Ovary (tissue), 9 donors: Measurements from ENCODE around the gene CLDN25. TPM values are rescaled to one million over a fixed set of nuclear protein-coding genes. Genes with fewer than 3 reads are reported as not detected.

Source experiments
- DNase-seq, 5 donors: peaks; one replicate each; pipeline ENCODE4 v3.0.0-alpha.2; 2019 to 2020
- H3K27ac ChIP-seq, 2 donors: fragments of 200-600 bp; one replicate each; pipeline versions ENCODE4 v1.5.1 to v1.8.0; 2019 to 2022
- H3K27me3 ChIP-seq: fragments of 200-600 bp; one replicate; pipeline ENCODE4 v1.8.0; 2022
- H3K36me3 ChIP-seq: fragments of 200-600 bp; sonication (generic); one replicate; pipeline ENCODE4 v1.5.1; 2019
- H3K4me1 ChIP-seq: one replicate; pipeline ENCODE4 v1.8.1; 2013; ENCODE audit warnings: mild to moderate bottlenecking, moderate library complexity; ENCODE audit not compliant: insufficient read depth
- H3K4me3 ChIP-seq: fragments of 200-600 bp; sonication (generic); one replicate; pipeline ENCODE4 v1.5.1; 2017
- H3K9me3 ChIP-seq, 2 donors: fragments of 200-600 bp in 1 of 2; sonication (generic) in 1 of 2; one replicate each; pipeline versions ENCODE4 v1.5.1 to v1.8.1; 2013 to 2019; ENCODE audit warnings: mild to moderate bottlenecking in 1 of 2, moderate library complexity in 1 of 2
- EP300 ChIP-seq: sonication (generic); formaldehyde crosslinking; IDR thresholded peaks from one replicate; pipeline ENCODE4 v1.6.1; 2017; ENCODE audit warnings: antibody characterized with exemption
- POLR2A ChIP-seq: fragments of 450-650 bp; IDR thresholded peaks from one replicate; pipeline ENCODE4 v1.6.1; 2017; ENCODE audit warnings: antibody characterized with exemption, mild to moderate bottlenecking, moderate library complexity
- WGBS, 3 donors: extraction: QIAGEN DNeasy Blood & Tissue Kit in 1 of 3; methylation state at CpG; one replicate each; pipeline versions ENCODE4 v1.1.5 to v1.1.7; 2013 to 2017; 5-methylcytosine and 5-hydroxymethylcytosine counted together
- intact Hi-C, 4 donors: fragments of 100-400 bp; cut with DNase I; formaldehyde crosslinking; loops; one replicate each; pipeline versions ENCODE4 v1.11.0 to v1.15.1; 2022 to 2023
- polyA plus RNA-seq, 2 donors: library from polyadenylated mRNA; stranded (reverse); fragments of 200-250 nt in 1 of 2; fragments of 350-450 nt in 1 of 2; fragmentation: Illumina TruSeq in 1 of 2; extraction: RNeasy Lipid Tissue Mini Kit (QIAGEN cat#74804) in 1 of 2; gene quantifications; one replicate each; pipeline ENCODE4 v1.2.3, GENCODE V29; 2013 to 2014
- small RNA-seq: library from RNA; depleted of rRNA; stranded (forward); fragments of <200 nt; gene quantifications from one replicate; pipeline ENCODE3, GENCODE V24; 2016
- total RNA-seq, 7 donors: library from RNA; depleted of rRNA in 2 of 7; stranded (reverse); fragments of >200 nt in 2 of 7; fragmentation: NEBNext Ultra II Directional in 3 of 7; extraction: Animal tissue kit (Norgen Biotek cat#: 25700) in 3 of 7; gene quantifications; one replicate each; pipeline versions ENCODE4 v1.1.0 to v1.2.4, GENCODE V29; 2016 to 2023
- TF ChIP-seq, protein P1 (sequence below), 3 donors: fragments of 450-650 bp in 2 of 3; fragments of 200-600 bp in 1 of 3; IDR thresholded peaks; one replicate each; pipeline versions ENCODE4 v1.5.1 to v1.8.0; 2016 to 2022; ENCODE audit warnings: antibody characterized with exemption in 3 of 3, mild to moderate bottlenecking in 1 of 3
- donor health status: DM: no; HTN: no; CAD: no; lungs with moderate emphysema.
- donor health status: DM: no; HTN: no; CAD: no.
- donor health status: Bipolar disorder and iron deficiency.
- donor health status: DM: yes; HTN: yes; CAD: no.
- donor health status: DM: no; HTN: no; CAD: no.
- donor health status: DM: yes; HTN: yes; CAD: no.

The CLDN25 gene
- total and polyA plus RNA-seq, 9 donors: not detected

DNA sequence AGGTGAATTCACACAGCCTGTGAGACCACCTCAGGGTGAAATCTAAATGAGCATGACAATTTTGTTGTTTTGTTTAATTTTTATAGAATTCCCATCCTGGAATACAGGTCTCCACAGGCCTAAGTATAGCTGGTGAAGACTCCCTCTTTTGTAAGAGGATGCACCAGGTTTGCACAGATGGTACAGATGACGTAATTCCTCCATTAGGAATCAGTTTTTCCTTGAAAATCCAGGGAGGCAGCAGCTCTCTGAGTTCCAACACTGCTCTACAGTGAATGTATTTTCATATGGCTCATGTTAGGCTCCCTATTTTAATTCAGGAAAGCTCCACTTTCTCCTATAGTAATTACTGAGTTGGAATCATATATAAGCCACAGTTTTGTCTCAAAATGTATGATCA is 48.6 kb downstream of the CLDN25 start:
- no peak for DNase-seq
- Histone ChIP-seq H3K4me1 (no peaks in the 10 kb centered on the region), H3K36me3 (no peaks in the 10 kb centered on the region), H3K9me3 (no peaks in the 10 kb centered on the region), H3K4me3 (no peak overlapping the region), H3K27ac (no peak overlapping the region), H3K27me3 (no peaks in the 10 kb centered on the region)
- TF ChIP-seq, protein P1, sequence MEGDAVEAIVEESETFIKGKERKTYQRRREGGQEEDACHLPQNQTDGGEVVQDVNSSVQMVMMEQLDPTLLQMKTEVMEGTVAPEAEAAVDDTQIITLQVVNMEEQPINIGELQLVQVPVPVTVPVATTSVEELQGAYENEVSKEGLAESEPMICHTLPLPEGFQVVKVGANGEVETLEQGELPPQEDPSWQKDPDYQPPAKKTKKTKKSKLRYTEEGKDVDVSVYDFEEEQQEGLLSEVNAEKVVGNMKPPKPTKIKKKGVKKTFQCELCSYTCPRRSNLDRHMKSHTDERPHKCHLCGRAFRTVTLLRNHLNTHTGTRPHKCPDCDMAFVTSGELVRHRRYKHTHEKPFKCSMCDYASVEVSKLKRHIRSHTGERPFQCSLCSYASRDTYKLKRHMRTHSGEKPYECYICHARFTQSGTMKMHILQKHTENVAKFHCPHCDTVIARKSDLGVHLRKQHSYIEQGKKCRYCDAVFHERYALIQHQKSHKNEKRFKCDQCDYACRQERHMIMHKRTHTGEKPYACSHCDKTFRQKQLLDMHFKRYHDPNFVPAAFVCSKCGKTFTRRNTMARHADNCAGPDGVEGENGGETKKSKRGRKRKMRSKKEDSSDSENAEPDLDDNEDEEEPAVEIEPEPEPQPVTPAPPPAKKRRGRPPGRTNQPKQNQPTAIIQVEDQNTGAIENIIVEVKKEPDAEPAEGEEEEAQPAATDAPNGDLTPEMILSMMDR (IDR thresholded peaks at IDR 0.05): no peak
- TF ChIP-seq POLR2A: no peak
- no peak for TF ChIP-seq EP300
- intact Hi-C loops: no loop called here
- 92 to 100% (median 94%) methylated on average over 1 of the region's 1 CpG for WGBS, 3 donors

DNA sequence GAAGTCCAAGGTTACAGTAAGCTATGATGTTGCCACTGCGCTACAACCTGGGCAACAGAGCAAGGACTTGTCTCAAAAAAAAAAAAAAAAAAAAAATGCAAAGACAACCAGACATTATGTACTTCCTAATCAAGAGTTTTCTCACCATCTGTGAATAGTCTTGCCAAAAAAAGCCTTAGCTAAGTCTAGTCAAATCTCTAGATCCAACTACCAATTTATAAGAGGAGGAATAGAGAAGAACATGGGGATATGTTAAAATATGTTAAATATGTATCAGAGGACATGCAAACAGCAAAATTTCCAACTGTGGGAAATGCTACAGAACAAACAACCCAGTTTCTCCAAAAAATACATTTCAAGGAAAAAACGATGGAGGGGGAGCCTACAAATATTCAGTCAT is 50.2 kb downstream of the CLDN25 start:
- intact Hi-C loops: no loop called here
- H3K36me3 ChIP-seq: no peaks in the 10 kb centered on the region
- WGBS, 3 donors: 71 to 78% (median 72%) methylated on average over 2 of the region's 2 CpGs

More for the DNA sequence above, 50.2 kb downstream of the CLDN25 start:
- Histone ChIP-seq H3K27ac (no peak overlapping the region), H3K4me3 (no peak overlapping the region), H3K27me3 (no peaks in the 10 kb centered on the region), H3K4me1 (no peaks in the 10 kb centered on the region), H3K9me3 (no peaks in the 10 kb centered on the region)
- TF ChIP-seq, protein P1 (IDR thresholded peaks at IDR 0.05): no peak
- no peak for TF ChIP-seq POLR2A
- no peak for DNase-seq

Small RNA genes lying within 50 kb of the gene (small RNA-seq; reads per million reads assigned to genes)
- not detected for gene LRRC37A13P
- not detected for gene RPS29P19

Other genes starting within 250 kb of the CLDN25 start
- gene TMPRSS5, start 73.5 kb upstream of the CLDN25 start, total RNA-seq: 1 to 10 TPM in 1 of 7 donors, under 1 TPM in 5, not detected in 1; 0.60 to 1.1 (median 0.84) TPM
- under 1 TPM in 1 of 2 donors, not detected in 1; 0.27 TPM for gene TMPRSS5, start 73.5 kb upstream of the CLDN25 start, polyA plus RNA-seq
- 10 to 100 TPM in 4 of 7 donors, 1 to 10 TPM in 3; 8.9 to 12.6 (median 11.7) TPM for gene ZW10, start 6.1 kb upstream of the CLDN25 start, total RNA-seq
- 10 to 100 TPM in 1 of 2 donors, 1 to 10 TPM in 1; 7.0 to 11.8 TPM for gene ZW10, start 6.1 kb upstream of the CLDN25 start, polyA plus RNA-seq
- 10 to 100 TPM; 13.5 to 29.5 (median 23.4) TPM for gene USP28, start 95.8 kb downstream of the CLDN25 start, total RNA-seq
- 10 to 100 TPM; 11.0 to 25.2 TPM for gene USP28, start 95.8 kb downstream of the CLDN25 start, polyA plus RNA-seq
- gene HTR3B, start 125.0 kb downstream of the CLDN25 start, total RNA-seq: not detected
- not detected for gene HTR3B, start 125.0 kb downstream of the CLDN25 start, polyA plus RNA-seq
- not detected for gene HTR3A, start 195.3 kb downstream of the CLDN25 start, total RNA-seq
- not detected for gene HTR3A, start 195.3 kb downstream of the CLDN25 start, polyA plus RNA-seq